HEK293T (cell line): ENCODE measurements around the gene COX7A2.

Source experiments
- CTCF ChIA-PET: fragments of 350-600 bp; formaldehyde crosslinking; extraction: SDS; loops from one replicate; lab custom pipeline; 2021; ENCODE audit warnings: antibody characterized with exemption, inconsistent platforms; lab: Yijun Ruan, JAX
- POLR2A ChIA-PET: fragments of 350-600 bp; formaldehyde crosslinking; extraction: SDS; loops from one replicate; lab custom pipeline; 2020; ENCODE audit warnings: antibody characterized with exemption, inconsistent platforms; lab: Yijun Ruan, JAX
- DNase-seq: peaks from one replicate; pipeline ENCODE4 v3.0.0; 2012; ENCODE audit warnings: mixed read lengths; ENCODE audit errors: extremely low spot score
- ARNT ChIP-seq: fragments of 450-650 bp; IDR thresholded peaks from 2 replicates; pipeline ENCODE4 v1.6.1; 2017; ENCODE audit warnings: mild to moderate bottlenecking
- BHLHE40 ChIP-seq: fragments of 450-650 bp; IDR thresholded peaks from 2 replicates; pipeline ENCODE4 v1.6.1; 2016; ENCODE audit warnings: mild to moderate bottlenecking, moderate library complexity, borderline replicate concordance
- CTBP1 ChIP-seq: fragments of 450-650 bp; IDR thresholded peaks from 2 replicates; pipeline ENCODE4 v1.6.1; 2016; ENCODE audit warnings: borderline replicate concordance
- ELF4 ChIP-seq: fragments of 450-650 bp; IDR thresholded peaks from 2 replicates; pipeline ENCODE4 v1.6.1; 2017; ENCODE audit warnings: antibody characterized with exemption
- FOXA1 ChIP-seq: fragments of 450-650 bp; IDR thresholded peaks from 2 replicates; pipeline ENCODE4 v1.6.1; 2016; ENCODE audit warnings: mild to moderate bottlenecking
- FOXK2 ChIP-seq: fragments of 450-650 bp; IDR thresholded peaks from 2 replicates; pipeline ENCODE4 v1.6.1; 2016; ENCODE audit warnings: mild to moderate bottlenecking
- FOXM1 ChIP-seq: fragments of 450-650 bp; IDR thresholded peaks from 2 replicates; pipeline ENCODE4 v1.6.1; 2017; ENCODE audit warnings: mild to moderate bottlenecking, borderline replicate concordance
- HDGF ChIP-seq: fragments of 450-650 bp; IDR thresholded peaks from 2 replicates; pipeline ENCODE4 v1.6.1; 2017; ENCODE audit warnings: antibody characterized with exemption, borderline replicate concordance
- L3MBTL2 ChIP-seq: fragments of 450-650 bp; conservative IDR thresholded peaks from 2 replicates; pipeline ENCODE4 v1.6.1; 2016; ENCODE audit warnings: mild to moderate bottlenecking
- LEF1 ChIP-seq: fragments of 450-650 bp; IDR thresholded peaks from 2 replicates; pipeline ENCODE4 v1.6.1; 2017; ENCODE audit warnings: mild to moderate bottlenecking, borderline replicate concordance
- NFRKB ChIP-seq: fragments of 450-650 bp; IDR thresholded peaks from 2 replicates; pipeline ENCODE4 v1.6.1; 2016; ENCODE audit warnings: mild to moderate bottlenecking, moderate library complexity
- SP1 ChIP-seq: fragments of 450-650 bp; IDR thresholded peaks from 2 replicates; pipeline ENCODE4 v1.6.1; 2017
- SUZ12 ChIP-seq: fragments of 450-650 bp; IDR thresholded peaks from 2 replicates; pipeline ENCODE4 v1.6.1; 2016; ENCODE audit warnings: mild to moderate bottlenecking
- TARDBP ChIP-seq: fragments of 450-650 bp; IDR thresholded peaks from 2 replicates; pipeline ENCODE4 v1.6.1; 2016
- ZNF384 ChIP-seq: fragments of 450-650 bp; IDR thresholded peaks from 2 replicates; pipeline ENCODE4 v1.6.1; 2016
- TF ChIP-seq, protein P1 (sequence below): fragments of 450-650 bp; IDR thresholded peaks from 2 replicates; pipeline ENCODE4 v1.6.1; 2016

The COX7A2 gene

DNA sequence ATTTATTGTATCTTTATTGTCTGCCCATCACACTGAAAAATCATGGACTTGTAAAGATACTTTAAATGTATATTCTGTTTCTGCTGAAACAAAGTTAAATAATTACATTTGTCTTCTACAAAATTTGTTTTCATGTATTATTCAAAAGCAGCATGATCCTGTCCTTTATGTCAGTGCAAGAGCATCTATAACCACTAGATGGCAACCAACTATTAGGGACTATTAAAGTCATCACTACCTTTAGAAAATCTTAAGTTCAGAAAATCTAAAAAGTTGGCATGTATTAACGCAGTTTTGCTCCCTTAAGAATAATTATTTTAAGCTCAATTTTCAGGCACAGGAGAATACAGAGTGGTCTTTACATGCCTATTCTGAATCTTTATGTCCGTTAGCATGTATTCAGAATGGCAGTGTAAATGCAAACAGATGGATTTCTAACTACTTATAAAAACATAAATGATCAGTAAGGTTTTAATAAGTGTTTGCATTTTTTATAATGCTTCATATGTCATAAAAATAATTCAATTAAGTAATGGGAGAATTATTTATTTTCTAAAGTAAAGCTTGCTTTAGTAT, 23.2 kb upstream of the COX7A2 start:
- ChIA-PET POLR2A (interaction anchor here (0.6 kb wide), 2 partner anchors 17 to 23 kb away, joined by 3 read pairs; partner anchors contain the start of genes COX7A2 and TMEM30A), CTCF (interaction anchor here (0.7 to 1.2 kb wide), 3 partner anchors 9 to 261 kb away, joined by 3 to 5 read pairs (median 4); no protein-coding TSS in a partner anchor)
- peak; percentile 25 for DNase-seq
- TF ChIP-seq CTBP1, result no peak
- TF ChIP-seq FOXM1, result no peak
- no peak for TF ChIP-seq TARDBP
- TF ChIP-seq LEF1, result no peak
- TF ChIP-seq FOXA1, result no peak
- TF ChIP-seq, protein P1, sequence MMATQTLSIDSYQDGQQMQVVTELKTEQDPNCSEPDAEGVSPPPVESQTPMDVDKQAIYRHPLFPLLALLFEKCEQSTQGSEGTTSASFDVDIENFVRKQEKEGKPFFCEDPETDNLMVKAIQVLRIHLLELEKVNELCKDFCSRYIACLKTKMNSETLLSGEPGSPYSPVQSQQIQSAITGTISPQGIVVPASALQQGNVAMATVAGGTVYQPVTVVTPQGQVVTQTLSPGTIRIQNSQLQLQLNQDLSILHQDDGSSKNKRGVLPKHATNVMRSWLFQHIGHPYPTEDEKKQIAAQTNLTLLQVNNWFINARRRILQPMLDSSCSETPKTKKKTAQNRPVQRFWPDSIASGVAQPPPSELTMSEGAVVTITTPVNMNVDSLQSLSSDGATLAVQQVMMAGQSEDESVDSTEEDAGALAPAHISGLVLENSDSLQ, result no peak
- TF ChIP-seq BHLHE40, result no peak
- no peak for TF ChIP-seq ELF4
- no peak for TF ChIP-seq HDGF
- no peak for TF ChIP-seq NFRKB
- TF ChIP-seq L3MBTL2, result no peak

DNA sequence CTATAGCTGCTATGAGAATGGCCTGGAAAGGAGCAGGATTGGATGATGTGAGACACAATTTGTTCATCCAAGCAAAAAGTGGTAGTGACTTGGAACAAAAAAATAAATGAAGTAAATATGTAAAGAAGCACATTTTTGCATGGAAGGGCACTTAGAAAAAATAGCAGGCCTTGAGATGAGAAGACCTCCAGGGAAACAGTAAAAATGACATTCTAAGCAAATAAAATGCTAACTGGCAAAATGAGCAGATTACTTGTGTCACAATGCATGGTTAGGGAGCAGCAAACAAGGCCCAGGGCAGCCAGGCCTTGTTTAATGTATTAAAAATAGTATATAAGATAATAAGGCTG, 19.8 kb upstream of the COX7A2 start:
- TF ChIP-seq TARDBP (no peak), ARNT (no peak), SUZ12 (no peak)
- TF ChIP-seq, protein P1, result no peak
- POLR2A ChIA-PET, result no interaction called here
- CTCF ChIA-PET, result no interaction called here
- DNase-seq, result no peak

DNA sequence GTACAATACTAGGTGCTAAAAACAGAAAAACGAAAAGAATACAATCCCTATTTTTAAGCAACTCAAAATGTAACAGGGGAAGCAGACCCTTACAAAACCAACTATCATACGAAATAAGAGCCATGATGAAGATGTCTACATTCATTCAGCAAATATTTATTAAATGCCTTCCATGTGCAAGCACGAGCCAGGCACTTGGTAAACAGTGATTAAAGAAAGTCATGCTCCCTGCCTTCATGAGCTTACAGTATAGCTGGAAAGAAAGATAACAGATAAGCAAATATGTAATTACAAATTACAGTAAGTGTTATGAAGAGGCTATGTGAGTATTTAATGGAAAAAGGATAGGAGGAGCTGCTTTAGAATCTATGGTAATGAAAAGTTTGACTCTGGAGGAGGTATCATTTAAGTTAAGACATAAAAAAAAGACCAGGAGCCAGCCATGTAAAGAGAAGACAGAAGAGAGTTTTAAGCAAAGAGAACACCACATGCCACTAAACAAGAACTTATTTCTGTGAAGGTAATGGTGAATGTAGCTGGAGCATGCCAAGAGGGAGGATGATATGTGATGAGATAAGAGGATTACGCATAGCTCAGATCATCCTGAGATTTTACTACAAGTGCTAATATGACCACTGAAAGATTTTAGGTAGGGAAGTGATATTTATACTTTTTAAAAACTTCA, 19.3 kb upstream of the COX7A2 start:
- ChIA-PET CTCF (no interaction called here), POLR2A (no interaction called here)
- DNase-seq, result no peak
- TF ChIP-seq TARDBP (no peak), CTBP1 (no peak), SUZ12 (no peak), L3MBTL2 (no peak), SP1 (no peak), BHLHE40 (no peak), NFRKB (no peak), ARNT (no peak), LEF1 (no peak), ZNF384 (no peak), FOXK2 (no peak)
- TF ChIP-seq, protein P1, result no peak

DNA sequence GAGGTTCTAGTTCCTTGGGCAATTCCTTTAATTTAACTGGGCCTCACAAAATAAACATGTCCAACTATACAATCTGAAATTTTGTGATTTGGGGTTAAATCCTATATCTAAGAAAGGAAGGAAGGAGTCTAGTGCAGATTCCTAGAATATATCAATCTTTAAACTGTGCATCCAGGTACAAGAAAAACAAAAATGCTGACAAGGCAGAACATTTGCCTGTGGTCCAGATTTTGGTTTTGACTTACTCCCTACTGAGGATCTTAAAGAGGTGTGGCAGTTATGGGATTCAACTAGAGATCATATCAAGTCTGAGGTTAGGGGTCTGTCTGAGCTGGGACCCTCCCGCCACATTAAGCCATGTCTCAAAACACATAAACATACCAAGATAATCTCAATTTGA, 17.7 kb upstream of the COX7A2 start:
- no peak for TF ChIP-seq SP1
- no peak for TF ChIP-seq L3MBTL2
- no peak for TF ChIP-seq FOXM1
- TF ChIP-seq NFRKB, result no peak
- TF ChIP-seq SUZ12, result no peak
- no peak for TF ChIP-seq ELF4
- no peak for TF ChIP-seq ARNT
- TF ChIP-seq FOXK2, result no peak
- no peak for TF ChIP-seq ZNF384
- no peak for TF ChIP-seq BHLHE40
- TF ChIP-seq TARDBP, result no peak
- TF ChIP-seq HDGF, result no peak
- no peak for TF ChIP-seq FOXA1
- TF ChIP-seq CTBP1, result no peak
- TF ChIP-seq, protein P1, result no peak
- TF ChIP-seq LEF1, result no peak
- ChIA-PET POLR2A (interaction anchor here (0.9 kb wide), 1 partner anchor 17 kb away, joined by 3 read pairs; the partner anchor contains the start of gene COX7A2), CTCF (no interaction called here)
- no peak for DNase-seq

DNA sequence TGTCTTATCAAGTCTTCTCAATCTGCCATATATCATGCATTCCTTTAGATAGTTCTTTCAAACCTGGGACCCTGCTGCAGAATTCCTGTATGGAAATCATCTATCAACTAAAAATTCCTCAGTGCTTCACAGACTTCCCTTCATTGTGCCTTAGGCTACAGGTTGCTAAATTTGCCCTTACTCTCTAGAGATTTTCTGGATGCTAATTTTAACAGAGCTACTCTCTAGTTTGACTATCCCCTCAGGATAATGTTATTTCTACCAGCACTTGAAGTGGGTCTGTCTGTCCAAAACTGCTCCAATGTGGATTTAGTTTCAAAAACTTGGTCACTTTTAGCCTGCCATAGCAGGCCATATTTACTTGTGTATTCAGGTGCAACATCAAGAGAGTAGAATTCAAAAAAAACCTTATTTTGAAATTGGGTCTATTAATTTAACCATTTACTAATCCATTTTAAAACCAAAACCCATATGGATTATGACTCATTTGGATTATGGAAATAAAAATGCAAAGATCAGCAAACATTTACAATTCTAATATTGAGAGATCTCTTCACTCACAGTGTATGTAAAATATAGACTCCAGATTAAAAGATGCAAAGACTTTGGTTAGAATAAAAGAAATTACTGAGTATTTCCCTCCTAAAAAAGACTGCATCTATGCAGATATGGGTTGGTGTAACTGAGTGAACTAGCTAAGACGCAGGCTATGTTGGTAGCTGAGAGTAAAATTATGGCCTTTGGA, 13.9 kb upstream of the COX7A2 start:
- TF ChIP-seq FOXK2, result no peak
- no peak for TF ChIP-seq FOXA1
- no peak for TF ChIP-seq ELF4
- no peak for TF ChIP-seq ZNF384
- TF ChIP-seq CTBP1, result no peak
- TF ChIP-seq HDGF, result no peak
- TF ChIP-seq, protein P1, result no peak
- TF ChIP-seq SP1, result no peak
- no peak for DNase-seq
- ChIA-PET POLR2A (interaction anchor here (1.3 kb wide), 2 partner anchors 14 to 27 kb away, joined by 3 to 6 read pairs; partner anchors contain the start of genes COX7A2 and TMEM30A), CTCF (no interaction called here)
